NCI-H774 (cell line): ENCODE measurements around the gene RBM39.
A peak's percentile ranks its signal among the peaks of the same experiment; 100 is the strongest.

Experiments
- DNase-seq: peaks from one replicate; lab custom pipeline; 2025; lab: John Stamatoyannopoulos, UW

Gene RBM39

DNA sequence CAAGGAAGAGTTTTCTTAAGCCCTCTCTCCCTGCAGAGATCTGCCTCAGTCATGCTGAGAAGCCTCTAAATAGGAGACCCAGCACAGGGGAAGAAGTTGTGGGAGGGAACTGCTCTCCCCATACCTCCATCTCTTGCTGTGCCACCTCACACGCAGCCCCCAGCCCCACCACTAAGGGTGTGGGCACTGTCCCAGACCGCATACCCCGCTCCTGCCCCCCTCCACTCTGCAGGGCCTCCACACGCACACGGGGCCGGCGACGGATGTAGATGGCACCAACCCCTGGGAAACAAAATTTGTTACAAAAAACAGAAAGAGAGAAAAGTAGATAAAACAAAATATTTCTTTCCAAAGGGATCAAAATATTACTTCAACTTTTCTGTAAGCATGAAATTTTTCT lies 67.1 kb downstream of the RBM39 start:
- DNase-seq, result no peak

DNA sequence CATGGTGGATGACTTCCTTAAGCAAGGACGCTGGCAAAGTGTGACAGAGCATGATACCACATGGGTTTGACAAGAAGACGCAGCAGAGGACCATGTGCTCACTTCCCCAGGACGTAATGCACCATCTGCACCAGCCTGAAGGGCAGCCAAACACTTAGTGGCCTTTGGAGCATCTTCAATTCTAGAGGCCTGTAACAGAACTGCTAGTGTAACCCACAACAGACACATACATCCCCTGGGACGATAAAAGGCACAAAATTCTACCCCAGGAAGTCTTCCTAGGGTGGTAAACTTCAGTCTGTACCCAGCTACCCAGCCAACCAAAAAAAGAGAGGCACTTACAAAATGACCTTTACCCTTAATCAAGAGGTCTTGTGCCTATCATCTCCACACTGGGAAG lies 68.2 kb downstream of the RBM39 start:
- no peak for DNase-seq

DNA sequence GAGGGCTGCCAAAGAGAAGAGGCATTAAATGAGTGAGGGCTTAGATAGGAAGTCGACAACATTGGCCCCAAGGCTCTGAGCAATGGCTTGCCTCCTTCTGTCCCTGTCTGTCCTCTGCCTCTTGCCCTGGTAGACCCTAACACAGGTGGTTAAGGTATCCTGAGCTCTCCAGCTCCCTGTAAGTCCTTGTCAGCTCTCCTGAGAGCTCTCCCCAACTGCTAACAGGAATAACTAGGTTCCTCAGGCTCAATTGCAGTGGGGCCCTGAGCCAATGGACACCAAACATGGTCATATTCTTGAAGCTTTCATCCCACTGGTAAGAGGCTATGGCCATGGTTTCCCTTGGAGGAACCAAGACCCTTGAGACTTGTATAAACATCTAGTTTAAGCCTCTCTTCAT lies 72.4 kb downstream of the RBM39 start:
- no peak for DNase-seq

DNA sequence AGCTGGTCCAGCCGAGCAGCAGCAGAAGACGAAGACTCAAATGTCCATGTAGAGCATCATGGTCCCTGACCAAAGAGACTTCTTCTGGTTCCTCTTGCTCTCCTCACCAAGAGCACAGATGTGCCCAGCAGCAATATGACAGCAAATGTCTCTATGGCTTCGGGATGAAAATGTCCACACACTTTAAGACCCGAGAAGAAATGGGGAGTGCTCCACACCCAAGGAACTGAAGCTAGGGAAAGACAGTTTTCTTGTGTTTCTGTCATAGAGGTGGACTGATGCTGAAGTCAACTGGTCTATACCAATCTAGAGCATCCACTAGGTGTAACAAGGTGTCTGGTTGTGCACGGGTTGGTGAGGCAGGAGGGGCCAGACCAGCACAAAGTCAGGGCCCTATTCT lies 72.8 kb downstream of the RBM39 start:
- no peak for DNase-seq

DNA sequence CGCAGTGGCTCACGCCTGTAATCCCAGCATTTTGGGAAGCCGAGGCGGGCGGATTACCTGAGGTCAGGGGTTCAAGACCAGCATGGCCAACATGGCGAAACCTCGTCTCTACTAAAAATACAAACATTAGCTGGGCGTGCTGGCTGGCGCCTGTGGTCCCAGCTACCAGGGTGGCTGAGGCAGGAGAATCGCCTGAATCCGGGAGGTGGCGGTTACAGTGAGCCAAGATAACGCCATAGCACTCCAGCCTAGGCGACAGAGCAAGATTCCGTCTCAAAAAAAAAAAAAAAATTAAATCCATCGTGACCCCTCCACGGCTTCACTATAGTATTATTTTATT lies 76.1 kb downstream of the RBM39 start:
- DNase-seq, result no peak

DNA sequence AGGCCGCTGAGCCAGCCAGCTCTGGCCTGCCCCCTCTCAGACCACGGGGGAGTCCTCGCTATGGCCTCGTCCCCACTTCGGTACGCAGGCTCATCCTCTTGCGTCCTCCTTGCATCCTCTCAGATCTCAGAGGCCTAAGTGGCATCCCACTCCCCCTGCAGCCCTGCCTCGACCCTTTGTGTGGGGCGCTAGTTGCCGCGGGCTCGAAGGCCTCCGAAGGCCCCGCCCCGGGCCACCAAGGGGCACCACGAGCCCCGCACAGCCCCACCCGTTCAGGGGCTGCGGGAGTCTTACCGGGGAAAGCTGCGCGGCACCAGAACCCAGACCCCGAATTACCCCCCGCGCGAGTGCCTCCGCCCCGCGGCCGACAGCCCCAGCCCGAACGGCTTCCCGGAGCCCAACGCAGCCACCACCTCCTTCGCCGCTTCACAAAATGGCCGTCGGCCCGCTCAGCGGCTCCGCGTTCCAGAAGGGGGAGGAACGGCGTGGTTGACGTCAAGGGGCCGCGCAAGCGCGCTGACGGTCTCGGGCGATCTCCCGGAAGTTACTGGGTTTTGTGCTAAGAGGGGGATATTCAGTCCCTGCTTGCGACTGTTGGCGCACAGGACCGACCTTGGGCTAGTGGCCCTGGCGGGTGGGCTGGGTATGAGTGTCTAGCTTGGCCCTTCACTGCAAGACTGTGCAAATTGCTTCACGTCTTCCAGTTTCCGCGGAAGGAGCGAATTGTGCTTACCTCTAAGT lies 77.4 kb downstream of the RBM39 start, which contains the start of the genes CPNE1 and RBM12:
CPNE1 (minus strand) TSS at position 435 of the 741 bp plus-strand sequence. CDS start 31,977 bp downstream, outside the sequence.
RBM12 (minus strand) TSS at position 435 of the 741 bp plus-strand sequence. CDS start 9,578 bp downstream, outside the sequence.
- peak; percentile 92 for DNase-seq

DNA sequence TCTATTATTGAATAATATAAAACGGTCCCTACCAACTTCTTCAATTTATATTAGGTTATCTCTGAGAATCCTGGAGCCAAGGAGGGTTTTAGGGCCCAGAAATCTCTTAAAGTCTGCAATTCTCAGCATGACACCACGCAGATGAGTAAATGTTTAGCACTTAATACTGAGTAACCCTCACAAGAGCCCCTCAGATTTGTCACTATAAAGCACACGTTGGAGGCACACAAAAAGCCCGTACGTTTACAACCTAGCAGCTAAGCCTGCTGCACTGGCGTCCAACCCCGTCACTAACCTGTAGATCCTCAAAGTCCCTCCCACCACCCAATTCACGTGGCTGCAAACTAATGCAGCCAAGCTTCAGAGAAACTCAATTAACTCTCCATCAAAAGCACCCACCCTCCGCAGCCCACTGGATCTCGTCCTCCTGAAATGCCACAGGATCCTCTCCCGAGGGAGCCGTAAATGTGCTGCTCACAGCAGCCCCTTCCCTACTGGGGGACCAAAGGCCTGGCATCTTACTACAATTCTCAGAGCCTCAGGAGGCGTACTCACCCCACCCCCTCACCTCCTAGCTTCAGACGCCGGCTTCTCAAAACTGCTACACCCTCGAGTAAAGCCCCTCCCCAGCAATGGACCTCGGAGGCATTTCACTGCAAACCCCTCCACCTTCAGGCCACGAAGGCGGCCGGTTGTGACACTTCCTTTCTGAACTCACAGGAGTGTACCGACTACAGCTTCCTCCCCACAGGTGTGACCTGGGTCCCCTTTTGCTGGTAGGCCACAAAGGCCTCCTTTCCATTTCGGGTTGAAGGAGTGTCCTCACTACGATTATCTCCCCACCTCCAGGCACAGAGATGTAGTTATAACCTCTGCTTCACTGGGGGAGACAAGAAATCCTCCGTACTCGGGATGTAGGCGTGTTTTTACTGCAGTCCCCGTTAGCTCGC lies 78.3 kb downstream of the RBM39 start:
- DNase-seq, result peak; percentile 9

DNA sequence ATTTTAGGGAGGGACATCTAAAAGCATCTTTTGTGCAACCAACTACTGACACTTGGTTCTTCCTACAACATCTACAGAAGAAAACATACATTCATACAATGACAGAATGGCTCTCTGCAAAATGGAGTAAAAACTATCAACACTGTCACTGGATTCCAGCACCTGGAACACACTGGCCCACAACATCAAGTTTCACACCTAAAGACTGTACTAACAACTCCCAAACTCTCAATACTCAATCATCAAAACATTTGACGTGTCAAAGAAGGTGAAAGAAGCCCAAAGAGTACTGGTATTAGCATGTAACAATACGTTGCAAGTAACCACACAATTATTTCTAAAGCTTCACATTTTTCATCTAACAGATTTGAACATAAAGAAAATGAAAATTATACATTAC lies 79.5 kb downstream of the RBM39 start:
- DNase-seq, result no peak

DNA sequence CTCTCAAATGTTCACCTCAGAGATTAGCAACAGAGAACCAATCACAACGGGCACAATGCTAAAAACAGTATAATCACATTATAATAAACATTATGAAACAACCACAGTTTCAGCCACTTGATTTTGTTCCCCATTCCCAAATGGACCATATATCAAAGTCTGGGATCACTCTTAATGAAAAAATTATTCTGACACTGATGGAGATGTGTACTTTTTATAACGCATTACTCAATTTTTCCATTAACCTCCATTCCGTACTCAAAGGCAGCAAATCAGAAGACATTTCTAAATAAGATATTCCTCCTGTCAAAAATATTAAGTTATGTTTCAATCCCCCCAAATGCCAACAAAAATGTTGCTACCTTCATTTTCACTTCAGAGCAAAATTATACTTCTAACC lies 80.2 kb downstream of the RBM39 start:
- no peak for DNase-seq

DNA sequence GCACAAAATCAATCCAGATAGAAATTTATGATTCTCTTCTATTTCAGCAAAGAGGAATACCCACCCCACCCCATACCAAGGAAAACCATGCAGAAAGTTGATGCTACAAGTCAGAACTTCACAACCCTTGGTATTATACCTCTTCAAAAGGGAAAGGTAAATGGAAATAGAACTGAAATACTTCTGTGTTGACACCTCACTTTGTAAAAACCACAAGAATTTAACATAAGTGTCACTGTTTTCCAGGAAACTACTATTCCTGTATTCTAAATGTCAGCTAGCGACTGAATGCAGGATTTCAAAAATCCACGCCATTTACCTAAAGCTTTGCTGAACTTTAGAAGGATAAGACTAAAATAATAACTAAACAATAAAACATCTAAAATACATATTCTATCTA lies 81.0 kb downstream of the RBM39 start:
- no peak for DNase-seq

DNA sequence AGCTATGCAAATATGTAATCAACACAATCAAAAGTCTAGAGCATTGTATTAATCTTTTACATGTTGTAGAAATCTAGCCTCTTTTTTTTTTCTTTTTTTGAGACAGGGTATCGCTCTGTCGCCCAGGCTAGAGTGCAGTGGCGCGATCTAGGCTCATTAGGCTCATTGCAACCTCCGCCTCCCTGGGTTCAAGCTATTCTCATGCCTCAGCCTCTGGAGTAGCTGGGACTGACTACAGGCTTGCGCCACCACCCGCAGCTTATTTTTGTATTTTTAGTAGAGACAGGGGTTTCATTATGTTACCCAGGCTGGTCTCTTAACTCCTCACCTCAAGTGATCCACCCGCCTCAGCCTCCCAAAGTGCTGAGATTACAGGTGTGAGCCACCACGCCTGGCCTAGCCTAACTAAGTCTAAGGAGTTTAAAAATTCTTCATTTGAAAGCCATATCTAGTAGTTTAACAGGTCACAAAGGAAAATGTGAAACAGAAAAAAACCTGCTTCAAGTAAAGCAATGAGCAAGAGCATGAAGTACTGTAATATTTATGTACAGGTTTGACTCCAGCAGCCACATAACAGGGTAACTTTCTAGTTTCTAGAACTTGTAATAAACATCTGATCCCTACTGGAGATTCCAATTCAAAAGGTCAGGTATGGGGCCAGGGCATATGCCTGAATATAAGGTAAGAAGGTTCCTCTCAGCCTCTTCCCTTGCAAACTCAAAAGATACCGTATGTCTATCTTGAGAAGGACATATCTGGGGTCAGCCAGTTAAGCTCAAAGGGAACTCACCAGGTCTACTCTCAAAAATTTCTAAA lies 81.7 kb downstream of the RBM39 start:
- DNase-seq, result no peak

DNA sequence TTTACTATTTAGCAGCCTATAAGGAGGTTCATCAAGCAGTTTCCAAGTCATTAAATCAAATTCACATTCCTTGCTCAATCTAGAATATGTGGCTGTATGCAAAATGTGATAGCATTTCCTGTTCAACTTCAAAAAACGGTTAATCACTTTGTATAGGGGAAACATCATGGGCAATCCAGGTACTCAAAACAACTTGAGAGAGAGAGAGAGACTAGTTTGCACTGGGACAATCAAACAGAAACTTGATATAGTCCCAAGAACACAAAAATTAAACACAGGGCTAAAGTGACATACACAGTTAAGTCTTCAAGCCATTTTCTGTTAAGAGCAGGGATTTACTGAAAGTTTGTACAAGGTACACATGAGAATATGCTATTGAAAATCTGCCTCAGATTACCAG lies 84.8 kb downstream of the RBM39 start:
- no peak for DNase-seq

DNA sequence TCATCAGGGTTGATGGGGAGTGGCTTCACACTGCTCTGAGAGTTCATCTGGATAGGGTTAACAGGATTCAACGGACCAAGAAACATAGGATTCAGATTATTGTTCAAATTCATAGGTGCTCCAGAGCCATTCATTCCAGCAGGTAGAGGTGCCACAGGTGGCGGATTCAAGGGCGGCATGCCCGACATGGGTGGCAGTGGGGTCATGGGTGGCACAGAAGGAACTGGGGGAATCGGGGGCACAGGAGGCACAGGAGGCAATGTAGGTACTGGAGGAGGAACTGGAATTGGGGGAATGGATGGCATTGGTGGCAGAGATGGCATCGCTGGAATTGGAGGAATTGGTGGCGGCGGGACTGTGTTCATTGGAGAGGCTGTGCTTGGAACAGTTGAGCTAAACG lies 87.6 kb downstream of the RBM39 start:
- no peak for DNase-seq

DNA sequence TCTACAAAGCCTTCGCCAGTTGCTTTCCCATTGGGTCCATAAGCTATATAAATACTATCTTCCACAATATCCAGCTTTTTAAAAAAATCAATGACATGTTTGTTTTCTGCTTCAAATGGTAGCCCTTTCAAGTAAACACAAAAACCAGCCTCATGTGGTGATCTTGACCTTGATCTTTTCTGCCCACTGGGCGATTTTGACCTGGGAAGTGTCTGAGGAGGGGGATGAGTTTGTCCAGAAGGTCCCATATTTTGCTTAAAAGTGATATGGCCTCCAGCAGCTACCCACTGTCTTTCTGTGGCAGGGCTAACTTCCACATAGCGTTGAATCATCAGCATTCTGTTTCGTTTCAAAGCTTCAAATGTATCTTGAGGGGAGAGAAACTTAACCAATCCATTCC lies 88.2 kb downstream of the RBM39 start:
- no peak for DNase-seq
